Neural progenitor cell (in vitro differentiated cells): ENCODE results near the gene ARF1. TPM values are rescaled to one million over a fixed set of nuclear protein-coding genes. Genes with fewer than 3 reads are reported as not detected.

ENCODE experiments used
- DNase-seq: peaks from one replicate; pipeline ENCODE4 v3.0.0-alpha.2; 2016; ENCODE audit warnings: low spot score
- H2AFZ ChIP-seq: fragments of 200-600 bp; sonication (generic); replicated peaks from 2 replicates; pipeline ENCODE4 v1.6.1; 2016; ENCODE audit warnings: antibody characterized with exemption
- H3F3A ChIP-seq: fragments of 200-600 bp; sonication (generic); 2 replicates; pipeline ENCODE4 v1.6.1; 2016; ENCODE audit warnings: antibody characterized with exemption, low read depth
- H3K27ac ChIP-seq: fragments of 200-600 bp; sonication (generic); 2 replicates; pipeline ENCODE4 v1.5.1; 2016; ENCODE audit warnings: mild to moderate bottlenecking
- H3K27me3 ChIP-seq: fragments of 200-600 bp; sonication (generic); 2 replicates; pipeline ENCODE4 v1.6.1; 2016; ENCODE audit warnings: mild to moderate bottlenecking, moderate library complexity
- H3K36me3 ChIP-seq: fragments of 200-600 bp; sonication (generic); 2 replicates; pipeline ENCODE4 v1.5.1; 2016
- H3K4me1 ChIP-seq: fragments of 200-600 bp; sonication (generic); 2 replicates; pipeline ENCODE4 v1.6.1; 2016; ENCODE audit warnings: mixed run types
- H3K4me2 ChIP-seq: fragments of 200-600 bp; sonication (generic); 2 replicates; pipeline ENCODE4 v1.6.1; 2016
- H3K4me3 ChIP-seq: fragments of 200-600 bp; sonication (generic); 2 replicates; pipeline ENCODE4 v1.5.1; 2016
- H3K79me2 ChIP-seq: fragments of 200-600 bp; sonication (generic); 2 replicates; pipeline ENCODE4 v1.6.1; 2016; ENCODE audit warnings: low read depth
- H3K9ac ChIP-seq: fragments of 200-600 bp; sonication (generic); 2 replicates; pipeline ENCODE4 v1.6.1; 2016
- H3K9me3 ChIP-seq: fragments of 200-600 bp; sonication (generic); 2 replicates; pipeline ENCODE4 v1.5.1; 2016; ENCODE audit warnings: low read depth
- H4K20me1 ChIP-seq: fragments of 200-600 bp; sonication (generic); 2 replicates; pipeline ENCODE4 v1.6.1; 2016; ENCODE audit warnings: low read depth
- H3K27ac Mint-ChIP-seq: 3 replicates; pipeline ENCODE4 v1.8.0; 2021; ENCODE audit warnings: mixed read lengths
- H3K27me3 Mint-ChIP-seq: 2 replicates; pipeline ENCODE4 v1.8.0; 2022; ENCODE audit warnings: low read depth, mild to moderate bottlenecking, inconsistent platforms, moderate library complexity, mixed read lengths; ENCODE audit not compliant: insufficient read depth
- H3K36me3 Mint-ChIP-seq: 3 replicates; pipeline ENCODE4 v1.8.0; 2021; ENCODE audit warnings: mixed read lengths
- H3K4me1 Mint-ChIP-seq: 3 replicates; pipeline ENCODE4 v1.8.0; 2021; ENCODE audit warnings: mixed read lengths
- H3K4me3 Mint-ChIP-seq: 3 replicates; pipeline ENCODE4 v1.8.0; 2021; ENCODE audit warnings: mild to moderate bottlenecking, moderate library complexity, mixed read lengths
- H3K9me3 Mint-ChIP-seq: 3 replicates; pipeline ENCODE4 v1.8.0; 2020; ENCODE audit warnings: mixed read lengths
- EZH2 ChIP-seq: fragments of 200-600 bp; sonication (generic); IDR thresholded peaks from 2 replicates; pipeline ENCODE4 v1.6.1; 2017; ENCODE audit warnings: antibody characterized with exemption, mild to moderate bottlenecking, moderate library complexity
- EZH2phosphoT487 ChIP-seq: fragments of 200-600 bp; sonication (generic); IDR thresholded peaks from 2 replicates; pipeline ENCODE4 v1.6.1; 2017; ENCODE audit warnings: antibody characterized with exemption
- total RNA-seq: library from RNA; depleted of rRNA; stranded (reverse); fragments of >200 nt; gene quantifications from 2 replicates; pipeline ENCODE4 v1.2.3, GENCODE V29; 2015; ENCODE audit warnings: low replicate concordance
- TF ChIP-seq, protein P1 (sequence below): fragments of 200-600 bp; sonication (generic); IDR thresholded peaks from 2 replicates; pipeline ENCODE4 v1.5.1; 2017; ENCODE audit warnings: antibody characterized with exemption, mild to moderate bottlenecking

ARF1 gene
- total RNA-seq, 1 donor from 2014 or later = 95.1 TPM

DNA sequence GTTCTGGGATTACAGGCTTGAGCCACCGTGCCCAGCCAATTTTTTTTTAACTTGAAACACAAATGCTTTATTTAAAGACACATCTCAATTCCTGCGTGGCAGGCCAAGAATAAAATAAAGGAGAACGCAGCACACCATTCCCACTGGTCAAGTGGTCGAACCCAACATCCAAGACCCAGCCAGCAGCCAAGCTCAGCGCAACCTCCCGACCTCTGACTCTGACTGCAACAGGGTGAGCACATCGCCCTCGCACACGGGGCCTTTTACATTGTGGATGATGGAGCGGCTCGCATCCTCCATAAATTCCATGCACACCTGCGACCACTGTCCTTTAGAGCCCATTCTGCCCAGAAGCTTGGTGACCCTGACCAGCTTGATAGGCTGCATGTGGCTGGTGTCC, 52.1 kb downstream of the ARF1 start:
- Histone ChIP-seq H4K20me1 (no peaks in the 10 kb centered on the region), H3K4me3 (no peak overlapping the region), H3K79me2 (no peaks in the 10 kb centered on the region), H3K4me2 (no peak overlapping the region), H2AFZ (no peak overlapping the region), H3K27me3 (peaks cover 94% of the 10 kb centered on the region), H3K4me1 (no peaks in the 10 kb centered on the region), H3K27ac (no peak overlapping the region), H3K9ac (no peak overlapping the region), H3K9me3 (no peaks in the 10 kb centered on the region), H3F3A (peaks cover 5% of the 10 kb centered on the region), H3K36me3 (no peaks in the 10 kb centered on the region)
- no peak for TF ChIP-seq EZH2phosphoT487
- Mint-ChIP-seq H3K27me3 (peaks cover 40% of the 10 kb centered on the region), H3K9me3 (no peaks in the 10 kb centered on the region), H3K4me1 (peaks cover 8% of the 10 kb centered on the region), H3K36me3 (no peaks in the 10 kb centered on the region), H3K4me3 (no peak overlapping the region), H3K27ac (no peak overlapping the region)
- DNase-seq = no peak

DNA sequence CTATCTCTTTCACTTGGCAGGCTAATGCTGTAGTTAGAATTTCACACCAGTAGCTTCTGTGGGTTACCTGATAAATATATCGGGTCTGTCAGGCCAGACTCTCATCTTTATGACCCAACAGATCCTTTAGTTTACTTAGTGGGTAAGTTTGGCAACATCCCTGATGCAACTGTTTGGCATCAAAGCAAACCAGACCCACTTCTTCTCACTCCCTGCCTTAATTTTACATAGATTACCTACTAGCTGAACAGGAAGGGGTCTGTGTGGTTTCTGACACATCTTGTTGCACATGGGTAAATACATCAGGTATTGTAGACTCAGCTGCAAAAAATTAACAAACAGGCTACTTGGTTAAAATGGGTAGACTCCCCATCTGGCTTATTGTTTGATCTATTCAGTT, 54.4 kb downstream of the ARF1 start:
- H3K9me3 ChIP-seq = no peaks in the 10 kb centered on the region
- H3F3A ChIP-seq = peaks cover 7% of the 10 kb centered on the region
- no peak overlapping the region for H3K4me2 ChIP-seq
- TF ChIP-seq EZH2phosphoT487 = no peak
- TF ChIP-seq, protein P1, sequence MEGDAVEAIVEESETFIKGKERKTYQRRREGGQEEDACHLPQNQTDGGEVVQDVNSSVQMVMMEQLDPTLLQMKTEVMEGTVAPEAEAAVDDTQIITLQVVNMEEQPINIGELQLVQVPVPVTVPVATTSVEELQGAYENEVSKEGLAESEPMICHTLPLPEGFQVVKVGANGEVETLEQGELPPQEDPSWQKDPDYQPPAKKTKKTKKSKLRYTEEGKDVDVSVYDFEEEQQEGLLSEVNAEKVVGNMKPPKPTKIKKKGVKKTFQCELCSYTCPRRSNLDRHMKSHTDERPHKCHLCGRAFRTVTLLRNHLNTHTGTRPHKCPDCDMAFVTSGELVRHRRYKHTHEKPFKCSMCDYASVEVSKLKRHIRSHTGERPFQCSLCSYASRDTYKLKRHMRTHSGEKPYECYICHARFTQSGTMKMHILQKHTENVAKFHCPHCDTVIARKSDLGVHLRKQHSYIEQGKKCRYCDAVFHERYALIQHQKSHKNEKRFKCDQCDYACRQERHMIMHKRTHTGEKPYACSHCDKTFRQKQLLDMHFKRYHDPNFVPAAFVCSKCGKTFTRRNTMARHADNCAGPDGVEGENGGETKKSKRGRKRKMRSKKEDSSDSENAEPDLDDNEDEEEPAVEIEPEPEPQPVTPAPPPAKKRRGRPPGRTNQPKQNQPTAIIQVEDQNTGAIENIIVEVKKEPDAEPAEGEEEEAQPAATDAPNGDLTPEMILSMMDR = no peak
- no peak for TF ChIP-seq EZH2
- peaks cover 11% of the 10 kb centered on the region for H4K20me1 ChIP-seq
- peaks cover 72% of the 10 kb centered on the region for H3K27me3 ChIP-seq
- no peak for DNase-seq
- no peak overlapping the region for H2AFZ ChIP-seq
- Mint-ChIP-seq H3K27ac (no peak overlapping the region), H3K36me3 (no peaks in the 10 kb centered on the region), H3K4me3 (no peak overlapping the region), H3K9me3 (no peaks in the 10 kb centered on the region), H3K4me1 (peaks cover 10% of the 10 kb centered on the region), H3K27me3 (peaks cover 32% of the 10 kb centered on the region)
- H3K79me2 ChIP-seq = peaks cover 16% of the 10 kb centered on the region
- no peak overlapping the region for H3K27ac ChIP-seq
- no peak overlapping the region for H3K9ac ChIP-seq
- no peaks in the 10 kb centered on the region for H3K36me3 ChIP-seq
- peaks cover 6% of the 10 kb centered on the region for H3K4me1 ChIP-seq
- H3K4me3 ChIP-seq = no peak overlapping the region

DNA sequence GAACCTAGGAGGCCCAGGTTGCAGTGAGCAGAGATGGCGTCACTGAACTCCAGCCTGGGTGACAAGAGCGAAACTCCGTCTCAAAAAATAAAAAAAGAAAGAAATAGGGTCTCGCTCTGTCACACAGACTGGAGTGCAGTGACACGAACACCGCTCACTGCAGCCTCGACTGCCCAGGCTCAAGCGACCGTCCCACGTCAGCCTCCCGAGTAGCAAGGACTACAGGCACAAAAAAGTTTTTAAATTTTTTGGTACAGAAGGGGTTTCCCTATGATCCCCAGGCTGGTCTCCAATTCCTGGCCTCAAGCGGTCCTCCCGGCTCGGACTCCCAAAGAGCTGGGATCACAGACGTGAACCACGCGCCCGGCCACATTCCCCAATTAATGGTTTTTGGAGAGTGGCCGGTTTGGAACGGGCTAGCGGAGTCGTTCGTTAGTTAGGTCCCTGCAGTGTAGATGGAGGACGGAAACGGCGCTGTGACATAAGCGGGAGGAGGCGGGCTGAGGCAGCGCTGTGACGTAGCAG, 57.0 kb downstream of the ARF1 start:
- no peaks in the 10 kb centered on the region for H3K36me3 Mint-ChIP-seq
- Histone ChIP-seq H3K27ac (no peak overlapping the region), H3K36me3 (no peaks in the 10 kb centered on the region), H3F3A (peaks cover 7% of the 10 kb centered on the region), H4K20me1 (peaks cover 11% of the 10 kb centered on the region), H3K4me3 (peak overlapping the region; percentile 84), H3K27me3 (peaks cover 46% of the 10 kb centered on the region), H3K4me1 (peaks cover 6% of the 10 kb centered on the region), H3K79me2 (peaks cover 39% of the 10 kb centered on the region), H3K4me2 (peak overlapping the region; percentile 88), H3K9ac (no peak overlapping the region), H3K9me3 (no peaks in the 10 kb centered on the region), H2AFZ (peak overlapping the region; percentile 85)
- peaks cover 19% of the 10 kb centered on the region for H3K4me1 Mint-ChIP-seq
- peaks cover 24% of the 10 kb centered on the region for H3K27me3 Mint-ChIP-seq
- TF ChIP-seq EZH2phosphoT487 = no peak
- TF ChIP-seq EZH2 = no peak
- H3K27ac Mint-ChIP-seq = peak overlapping the region; percentile 93
- no peaks in the 10 kb centered on the region for H3K9me3 Mint-ChIP-seq
- DNase-seq = no peak
- H3K4me3 Mint-ChIP-seq = peak overlapping the region; percentile 98

DNA sequence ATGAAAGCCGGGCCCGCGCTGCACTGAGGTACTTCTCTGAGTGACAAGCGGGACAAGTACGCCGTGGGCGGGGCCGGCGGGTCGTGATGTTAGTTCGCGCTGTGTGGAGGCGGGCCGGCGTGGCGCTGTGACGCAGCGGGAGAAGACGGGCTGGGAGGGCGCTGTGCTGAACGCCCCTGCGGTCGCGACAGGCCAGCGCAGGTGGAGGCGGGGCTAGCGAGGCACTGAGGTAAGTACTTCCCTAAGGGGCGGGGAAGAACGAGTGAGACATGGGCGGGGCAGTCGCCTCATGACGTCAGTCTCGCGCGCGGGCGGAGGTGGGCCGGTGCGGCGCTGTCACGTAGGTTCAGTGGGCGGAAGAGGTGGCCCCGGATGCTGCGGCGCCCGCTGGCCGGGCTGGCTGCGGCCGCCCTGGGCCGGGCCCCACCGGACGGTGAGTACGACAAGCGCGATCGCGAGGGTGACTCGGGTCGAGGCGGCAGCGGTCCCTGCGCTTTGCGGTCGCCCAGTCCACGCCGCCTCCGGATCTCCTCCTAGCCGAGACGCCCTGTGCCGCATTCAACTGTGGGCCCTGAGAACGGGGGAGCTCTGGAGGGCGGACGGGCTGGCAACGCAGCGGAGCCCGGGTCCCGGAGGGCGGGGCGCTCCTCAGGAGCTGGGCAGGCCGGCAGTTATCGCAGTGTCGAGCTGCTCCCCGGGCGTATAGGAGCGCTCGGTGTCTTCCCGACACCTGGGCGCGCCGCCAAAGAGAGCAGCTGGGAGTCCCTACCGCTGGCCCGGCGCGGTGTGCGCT, 57.6 kb downstream of the ARF1 start, which contains the start of gene GUK1:
Gene GUK1, plus strand, starts transcription at position 349 of the 793 bp plus-strand sequence. Its CDS starts 24 bp downstream, at position 373.
- H3K27ac ChIP-seq = peak within 1 kb of the TSS; percentile 97
- H3K36me3 Mint-ChIP-seq = no peaks in the 10 kb centered on the region
- H3K9me3 Mint-ChIP-seq = no peaks in the 10 kb centered on the region
- peaks cover 7% of the 10 kb centered on the region for H3F3A ChIP-seq
- H3K4me3 ChIP-seq = peak within 1 kb of the TSS; percentile 84
- peaks cover 19% of the 10 kb centered on the region for H3K27me3 Mint-ChIP-seq
- peak within 1 kb of the TSS; percentile 99 for H3K9ac ChIP-seq
- H4K20me1 ChIP-seq = peaks cover 14% of the 10 kb centered on the region
- peaks cover 19% of the 10 kb centered on the region for H3K4me1 Mint-ChIP-seq
- DNase-seq = peak; percentile 100
- H3K4me3 Mint-ChIP-seq = peak within 1 kb of the TSS; percentile 98
- peak within 1 kb of the TSS; percentile 93 for H3K27ac Mint-ChIP-seq
- H3K79me2 ChIP-seq = peaks cover 44% of the 10 kb centered on the region
- H3K9me3 ChIP-seq = no peaks in the 10 kb centered on the region
- peak within 1 kb of the TSS; percentile 85 for H2AFZ ChIP-seq
- TF ChIP-seq EZH2 (no peak), EZH2phosphoT487 (no peak)
- TF ChIP-seq, protein P1 = peak; percentile 32
- H3K36me3 ChIP-seq = no peaks in the 10 kb centered on the region
- peaks cover 40% of the 10 kb centered on the region for H3K27me3 ChIP-seq
- H3K4me1 ChIP-seq = peaks cover 6% of the 10 kb centered on the region
- peak within 1 kb of the TSS; percentile 97 for H3K4me2 ChIP-seq
